ENCODE results near the gene STRIT1. TPM values are rescaled to one million over a fixed set of nuclear protein-coding genes. Genes with fewer than 3 reads are reported as not detected.

Gene STRIT1
- polyA plus RNA-seq, 2 of the 4 experiments (the other 2 are of a cell fraction): not detected

DNA sequence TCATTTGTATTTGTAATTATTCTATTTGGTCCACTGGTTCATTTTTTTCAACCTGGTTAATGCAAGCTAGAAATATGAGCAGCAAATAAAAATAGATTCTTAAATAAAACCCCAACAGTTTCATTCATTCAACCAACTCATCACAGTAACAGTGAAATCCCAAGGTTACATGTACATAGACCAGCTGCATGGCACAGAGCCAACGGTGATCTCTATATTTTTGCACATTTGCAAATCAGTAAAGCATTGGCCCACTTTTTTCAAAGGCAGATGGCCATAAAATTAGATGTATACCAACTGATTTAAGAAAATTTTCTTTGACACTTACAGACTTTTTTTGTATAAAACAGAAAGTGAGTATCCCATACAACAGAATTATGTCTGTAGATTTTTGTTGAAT lies 49.3 kb downstream of the STRIT1 start:
- Histone ChIP-seq H3K4me1 (no peaks in the 10 kb centered on the region), H3K27ac (no peak overlapping the region), H3K4me2 (no peak overlapping the region), H3K4me3 (no peak overlapping the region), H3K9me3 (no peaks in the 10 kb centered on the region)
- DNase-seq (ENCODE audit: low read depth in 1 of 2, low spot score in 1 of 2): no peak
- TF ChIP-seq MAZ (IDR thresholded peaks at IDR 0.05; ENCODE audit: borderline replicate concordance, low read depth, low read length) (no peak), CBX2 (IDR thresholded peaks at IDR 0.05; ENCODE audit: borderline replicate concordance, low read depth) (no peak)
- TF ChIP-seq, protein P1, sequence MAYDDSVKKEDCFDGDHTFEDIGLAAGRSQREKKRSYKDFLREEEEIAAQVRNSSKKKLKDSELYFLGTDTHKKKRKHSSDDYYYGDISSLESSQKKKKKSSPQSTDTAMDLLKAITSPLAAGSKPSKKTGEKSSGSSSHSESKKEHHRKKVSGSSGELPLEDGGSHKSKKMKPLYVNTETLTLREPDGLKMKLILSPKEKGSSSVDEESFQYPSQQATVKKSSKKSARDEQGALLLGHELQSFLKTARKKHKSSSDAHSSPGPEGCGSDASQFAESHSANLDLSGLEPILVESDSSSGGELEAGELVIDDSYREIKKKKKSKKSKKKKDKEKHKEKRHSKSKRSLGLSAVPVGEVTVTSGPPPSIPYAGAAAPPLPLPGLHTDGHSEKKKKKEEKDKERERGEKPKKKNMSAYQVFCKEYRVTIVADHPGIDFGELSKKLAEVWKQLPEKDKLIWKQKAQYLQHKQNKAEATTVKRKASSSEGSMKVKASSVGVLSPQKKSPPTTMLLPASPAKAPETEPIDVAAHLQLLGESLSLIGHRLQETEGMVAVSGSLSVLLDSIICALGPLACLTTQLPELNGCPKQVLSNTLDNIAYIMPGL (CRISPR knock-in tag; IDR thresholded peaks at IDR 0.05; ENCODE audit: borderline replicate concordance): no peak
- CTCF ChIA-PET: no interaction called here
- POLR2A ChIA-PET: no interaction called here
- 7% methylated on average over 1 of the region's 1 CpG for WGBS (ENCODE audit: missing lambda C conversion rate)
- ATAC-seq: no peak
- FAIRE-seq: no peak

DNA sequence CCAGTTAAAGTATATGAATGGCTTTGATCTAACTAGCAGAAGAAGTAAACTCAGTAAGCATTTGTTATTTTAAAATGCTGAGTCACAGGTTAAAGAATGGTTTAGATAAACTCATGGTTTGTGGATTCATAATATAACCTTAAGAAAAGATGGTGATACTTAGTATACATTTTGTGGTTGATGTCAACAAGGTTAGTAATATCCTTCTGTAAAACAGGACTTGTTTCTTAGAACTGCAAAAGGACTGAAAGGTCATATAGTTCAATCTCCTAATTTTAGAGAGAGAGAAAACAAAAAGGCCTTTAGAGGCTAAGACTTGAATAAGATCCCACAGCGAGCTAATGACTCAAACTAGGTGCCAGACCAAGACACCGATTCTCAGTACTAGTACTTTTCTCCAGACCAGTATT lies 50.0 kb downstream of the STRIT1 start:
- no peak overlapping the region for H3K4me3 ChIP-seq
- FAIRE-seq (no peak), DNase-seq (ENCODE audit: low read depth in 1 of 2, low spot score in 1 of 2) (no peak), ATAC-seq (no peak)
- H3K4me2 ChIP-seq: no peak overlapping the region
- TF ChIP-seq NFE2L2 (conservative IDR thresholded peaks at IDR 0.05; ENCODE audit: low read length) (0 out of 2 replicates have a peak, but pooled peaks have one; percentile 14), CBX2 (IDR thresholded peaks at IDR 0.05; ENCODE audit: borderline replicate concordance, low read depth) (no peak), MAFK (IDR thresholded peaks at IDR 0.05; ENCODE audit: partially characterized antibody) (peak; percentile 73), ZFP36 (IDR thresholded peaks at IDR 0.05; ENCODE audit: borderline replicate concordance, partially characterized antibody) (no peak)
- TF ChIP-seq, protein P2, sequence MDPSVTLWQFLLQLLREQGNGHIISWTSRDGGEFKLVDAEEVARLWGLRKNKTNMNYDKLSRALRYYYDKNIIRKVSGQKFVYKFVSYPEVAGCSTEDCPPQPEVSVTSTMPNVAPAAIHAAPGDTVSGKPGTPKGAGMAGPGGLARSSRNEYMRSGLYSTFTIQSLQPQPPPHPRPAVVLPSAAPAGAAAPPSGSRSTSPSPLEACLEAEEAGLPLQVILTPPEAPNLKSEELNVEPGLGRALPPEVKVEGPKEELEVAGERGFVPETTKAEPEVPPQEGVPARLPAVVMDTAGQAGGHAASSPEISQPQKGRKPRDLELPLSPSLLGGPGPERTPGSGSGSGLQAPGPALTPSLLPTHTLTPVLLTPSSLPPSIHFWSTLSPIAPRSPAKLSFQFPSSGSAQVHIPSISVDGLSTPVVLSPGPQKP (IDR thresholded peaks at IDR 0.05; ENCODE audit: low read depth, low read length): no peak
- ChIA-PET POLR2A (no interaction called here), CTCF (no interaction called here)
- H3K27ac ChIP-seq: no peak overlapping the region
- 61% methylated on average over 2 of the region's 2 CpGs for WGBS (ENCODE audit: missing lambda C conversion rate)
- H3K9me3 ChIP-seq: no peaks in the 10 kb centered on the region
- no peaks in the 10 kb centered on the region for H3K4me1 ChIP-seq

DNA sequence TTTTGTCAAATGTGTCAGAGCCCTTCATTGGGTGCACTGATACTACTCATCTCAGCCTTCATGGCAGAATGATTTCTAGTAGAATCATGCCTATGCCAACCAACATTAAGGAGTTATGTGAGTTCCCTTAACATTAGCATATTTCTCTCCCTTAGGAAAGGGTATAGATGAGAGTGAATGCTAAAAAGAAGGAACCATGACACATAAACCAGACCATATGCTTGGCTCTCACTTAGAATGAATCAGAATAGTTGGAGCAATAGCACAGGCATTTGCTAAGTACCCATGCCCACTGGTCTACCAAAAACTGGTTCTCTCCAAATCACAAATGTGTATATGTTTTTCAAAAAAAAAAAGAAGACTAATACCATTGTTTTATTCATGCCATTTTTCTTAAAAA lies 51.1 kb downstream of the STRIT1 start:
- POLR2A ChIA-PET: no interaction called here
- FAIRE-seq: no peak

DNA sequence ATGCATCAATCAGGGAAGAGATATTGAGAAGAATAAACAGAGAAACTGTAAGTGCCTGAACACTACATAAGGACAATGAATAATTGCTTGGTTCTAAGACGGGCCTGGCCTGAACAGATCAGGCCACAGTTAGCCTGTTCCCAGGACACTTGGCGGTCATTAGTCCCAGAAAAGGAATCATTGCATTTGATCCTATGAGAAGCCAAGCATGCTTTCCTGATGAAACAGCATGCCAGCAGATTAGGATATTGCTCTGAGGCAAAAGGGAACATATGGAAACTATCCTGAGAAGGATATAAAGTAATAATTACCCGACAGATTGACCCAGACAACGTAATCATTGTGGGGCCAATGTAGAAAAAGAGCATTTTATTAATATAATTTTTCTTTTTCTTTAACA lies 51.9 kb downstream of the STRIT1 start:
- no peaks in the 10 kb centered on the region for H3K4me1 ChIP-seq
- no peak for FAIRE-seq
- no peak overlapping the region for H3K27ac ChIP-seq
- no peaks in the 10 kb centered on the region for H3K9me3 ChIP-seq
- TF ChIP-seq RARB (CRISPR knock-in tag; IDR thresholded peaks at IDR 0.05): no peak
- TF ChIP-seq CHD4 (IDR thresholded peaks at IDR 0.05; ENCODE audit: borderline replicate concordance): no peak
- TF ChIP-seq CBX2 (IDR thresholded peaks at IDR 0.05; ENCODE audit: borderline replicate concordance, low read depth): no peak
- no peak for TF ChIP-seq HOXA7 (CRISPR knock-in tag; IDR thresholded peaks at IDR 0.05)
- no peak for TF ChIP-seq BHLHE40 (IDR thresholded peaks at IDR 0.05; ENCODE audit: low read depth, low read length)
- TF ChIP-seq, protein P3, sequence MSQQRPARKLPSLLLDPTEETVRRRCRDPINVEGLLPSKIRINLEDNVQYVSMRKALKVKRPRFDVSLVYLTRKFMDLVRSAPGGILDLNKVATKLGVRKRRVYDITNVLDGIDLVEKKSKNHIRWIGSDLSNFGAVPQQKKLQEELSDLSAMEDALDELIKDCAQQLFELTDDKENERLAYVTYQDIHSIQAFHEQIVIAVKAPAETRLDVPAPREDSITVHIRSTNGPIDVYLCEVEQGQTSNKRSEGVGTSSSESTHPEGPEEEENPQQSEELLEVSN (IDR thresholded peaks at IDR 0.05; ENCODE audit: borderline replicate concordance, low read depth): no peak
- TF ChIP-seq HEYL (CRISPR knock-in tag; IDR thresholded peaks at IDR 0.05): no peak
- 36% methylated on average over 4 of the region's 4 CpGs for WGBS (ENCODE audit: missing lambda C conversion rate)
- ChIA-PET CTCF (no interaction called here), POLR2A (no interaction called here)
- DNase-seq (ENCODE audit: low read depth in 1 of 2, low spot score in 1 of 2): no peak
- no peak overlapping the region for H3K4me3 ChIP-seq
- H3K4me2 ChIP-seq: no peak overlapping the region
- ATAC-seq: no peak

More for the DNA sequence above, 51.1 kb downstream of the STRIT1 start:
- DNase-seq (ENCODE audit: low read depth in 1 of 2, low spot score in 1 of 2) (no peak), ATAC-seq (no peak)
- no peaks in the 10 kb centered on the region for H3K4me1 ChIP-seq
- TF ChIP-seq EP300 (IDR thresholded peaks at IDR 0.05) (no peak), POLR2AphosphoS2 (conservative IDR thresholded peaks at IDR 0.05; ENCODE audit: low read length) (no peak), MYC (IDR thresholded peaks at IDR 0.05; ENCODE audit: borderline replicate concordance, low read length) (no peak), CBX8 (IDR thresholded peaks at IDR 0.05) (no peak), MAZ (IDR thresholded peaks at IDR 0.05; ENCODE audit: borderline replicate concordance, low read depth, low read length) (no peak)
- H3K4me2 ChIP-seq: no peak overlapping the region
- CTCF ChIA-PET: no interaction called here
- no peak overlapping the region for H3K4me3 ChIP-seq
- H3K9me3 ChIP-seq: no peaks in the 10 kb centered on the region
- H3K27ac ChIP-seq: no peak overlapping the region

Other genes starting within 250 kb of the STRIT1 start
- not detected in 2 replicates for gene MME, start 213.4 kb downstream of the STRIT1 start, polyA plus RNA-seq (2011; rRNA removed)
- not detected in 3 replicates for gene MME, start 213.4 kb downstream of the STRIT1 start, polyA plus RNA-seq (2017; fragmentation: RNase III; extraction: RNeasy Plus Mini Kit Qiagen cat#74134 plus additional on column Dnase treatment)